SH-SY5Y (cell line): Measurements from ENCODE around the gene KRT86.

Experiments
- GATA2 ChIP-seq: IDR thresholded peaks from 2 replicates; pipeline ENCODE4 v1.6.1; 2011; ENCODE audit warnings: mild to moderate bottlenecking, low read depth, low read length
- GATA3 ChIP-seq: IDR thresholded peaks from 2 replicates; pipeline ENCODE4 v1.6.1; 2011; ENCODE audit warnings: low read depth, mild to moderate bottlenecking, low read length, moderate library complexity

The KRT86 gene

DNA sequence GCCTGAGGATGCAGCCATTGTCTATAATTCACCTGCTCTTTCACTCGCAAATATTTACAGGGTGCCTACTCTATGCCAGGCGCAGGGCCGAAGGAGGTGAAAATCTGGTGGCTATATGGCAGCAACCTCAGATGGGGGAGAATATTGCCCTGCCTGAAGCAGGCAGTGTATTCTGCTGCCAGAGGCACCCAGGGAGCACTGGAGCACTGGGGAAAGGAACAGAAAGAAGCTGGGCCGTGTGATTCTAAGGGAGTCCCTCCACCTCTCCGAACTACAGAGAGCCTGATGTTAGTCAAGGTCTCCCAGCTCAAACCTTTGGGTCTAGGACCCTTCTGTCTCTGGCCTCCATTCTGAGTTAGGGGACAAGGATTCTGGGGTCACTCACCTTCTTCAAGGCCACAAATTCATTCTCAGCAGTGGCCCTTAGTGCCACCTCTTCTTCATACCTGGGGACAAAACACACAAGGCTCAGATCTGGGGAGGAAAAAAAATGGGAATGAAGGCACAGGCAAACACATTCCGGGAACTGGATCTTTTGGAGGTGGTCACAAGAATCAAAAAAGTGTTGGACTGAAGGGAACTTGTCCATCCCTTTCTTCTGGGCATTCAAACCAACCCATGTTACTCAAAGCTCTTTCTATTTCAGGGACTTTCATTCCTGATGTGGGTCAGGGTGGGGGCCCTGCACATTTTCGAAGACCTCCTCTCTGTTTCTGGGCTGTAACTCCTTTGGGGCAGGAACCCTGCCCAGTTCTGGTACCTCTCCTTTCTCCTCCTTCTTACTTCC lies 19.3 kb upstream of the KRT86 start:
- TF ChIP-seq GATA3 = no peak
- no peak for TF ChIP-seq GATA2

DNA sequence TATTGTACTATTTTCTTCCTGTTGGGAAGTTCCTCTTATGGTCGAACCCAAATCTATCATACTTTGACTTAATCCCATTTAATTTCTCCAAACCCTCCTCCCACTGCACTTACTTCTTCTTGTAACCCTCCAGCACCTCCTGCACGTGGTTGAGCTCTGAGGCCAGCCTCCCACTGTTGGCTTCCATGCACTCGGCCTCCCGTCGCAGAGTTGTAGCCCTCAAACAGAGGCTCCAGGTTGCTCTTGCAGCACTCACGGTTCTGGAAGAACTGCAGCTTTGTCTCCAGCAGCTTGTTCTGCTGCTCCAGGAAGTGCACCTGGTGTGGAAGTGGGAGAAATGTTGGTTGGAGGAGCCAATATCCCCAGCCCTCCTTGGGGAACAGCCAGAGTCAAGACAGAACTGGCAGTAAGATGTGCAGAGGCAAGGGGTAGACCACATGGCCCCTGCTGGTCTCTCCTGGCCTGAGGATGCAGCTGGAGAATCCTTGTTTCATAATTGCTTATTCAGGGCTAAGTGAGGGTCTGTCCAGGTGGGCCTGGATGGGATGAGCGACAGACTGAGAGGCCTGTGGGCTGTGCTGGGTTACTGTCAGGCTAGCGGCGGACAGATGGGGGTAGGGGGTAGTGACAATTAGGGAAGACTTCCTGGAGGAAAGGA lies 18.4 kb upstream of the KRT86 start:
- no peak for TF ChIP-seq GATA2
- no peak for TF ChIP-seq GATA3

DNA sequence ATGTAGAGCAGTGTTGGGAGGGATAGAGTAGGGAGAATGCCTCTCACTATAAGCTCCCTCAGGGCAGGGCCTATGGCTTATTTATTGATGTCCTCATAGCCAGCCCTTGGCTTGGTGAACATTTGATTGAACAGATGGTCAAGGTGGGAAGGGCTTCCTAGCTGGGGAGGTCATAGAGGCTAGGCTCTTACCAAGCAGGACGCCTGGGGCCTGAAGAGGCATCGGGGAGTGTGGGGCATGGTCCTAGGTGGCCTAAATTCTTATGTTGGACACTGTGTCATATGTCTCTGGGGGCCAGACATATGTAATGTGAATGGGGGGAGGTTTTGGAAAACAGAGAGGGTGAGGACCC lies 17.9 kb upstream of the KRT86 start:
- TF ChIP-seq GATA3 (no peak), GATA2 (no peak)

DNA sequence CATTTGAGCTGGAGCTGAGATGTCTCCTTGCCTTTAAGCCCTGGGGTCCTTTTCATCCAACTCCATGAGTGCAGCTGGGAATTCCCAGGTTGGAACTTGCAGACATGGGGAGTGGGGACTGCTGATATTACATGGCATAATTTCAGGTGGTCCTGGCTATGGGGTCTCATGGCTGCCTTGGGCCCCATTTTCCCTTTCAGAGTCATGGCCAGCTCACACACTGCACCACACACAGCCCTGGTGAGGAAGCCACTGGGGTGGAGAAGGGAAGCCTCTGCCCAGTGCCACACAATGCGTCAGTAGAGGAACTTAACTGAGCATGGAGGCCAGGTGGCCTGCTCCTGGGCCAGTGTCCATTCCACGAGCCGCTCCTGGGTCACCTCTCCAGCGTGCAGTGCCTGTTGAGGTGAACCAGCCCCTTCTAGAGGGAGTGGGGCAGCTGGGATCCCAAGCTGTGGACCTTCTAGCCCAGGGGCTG lies 17.3 kb upstream of the KRT86 start:
- TF ChIP-seq GATA3 = no peak
- TF ChIP-seq GATA2 = no peak

DNA sequence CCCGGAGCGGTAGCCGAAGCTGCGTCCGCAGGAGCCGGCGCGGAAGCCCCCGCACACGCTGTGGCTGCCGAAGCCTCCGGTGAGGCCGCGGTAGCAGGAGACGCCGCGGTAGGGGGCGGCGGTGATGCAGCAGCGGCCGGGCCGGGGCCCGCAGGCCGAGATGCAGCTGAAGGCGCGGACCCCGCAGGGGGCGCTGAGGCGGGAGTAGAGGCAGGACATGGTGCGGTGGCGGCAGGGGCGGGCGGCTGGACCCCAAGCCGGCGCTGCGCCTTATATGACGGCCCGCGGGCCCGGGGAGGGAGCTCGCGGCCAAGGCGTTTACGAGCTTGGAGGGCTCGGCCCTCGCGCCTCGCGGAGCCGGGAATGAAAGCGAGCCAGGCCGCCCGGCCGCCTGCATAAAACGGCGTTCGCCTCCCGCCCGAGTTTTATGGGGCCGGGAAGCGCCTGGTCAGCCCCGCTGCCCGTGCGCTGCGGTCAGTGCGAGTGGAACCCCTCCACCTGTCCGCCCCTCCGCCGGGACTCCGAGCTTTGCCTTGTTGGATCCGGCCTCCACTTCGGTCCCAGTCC lies 16.0 kb upstream of the KRT86 start:
- TF ChIP-seq GATA3 (no peak), GATA2 (no peak)

DNA sequence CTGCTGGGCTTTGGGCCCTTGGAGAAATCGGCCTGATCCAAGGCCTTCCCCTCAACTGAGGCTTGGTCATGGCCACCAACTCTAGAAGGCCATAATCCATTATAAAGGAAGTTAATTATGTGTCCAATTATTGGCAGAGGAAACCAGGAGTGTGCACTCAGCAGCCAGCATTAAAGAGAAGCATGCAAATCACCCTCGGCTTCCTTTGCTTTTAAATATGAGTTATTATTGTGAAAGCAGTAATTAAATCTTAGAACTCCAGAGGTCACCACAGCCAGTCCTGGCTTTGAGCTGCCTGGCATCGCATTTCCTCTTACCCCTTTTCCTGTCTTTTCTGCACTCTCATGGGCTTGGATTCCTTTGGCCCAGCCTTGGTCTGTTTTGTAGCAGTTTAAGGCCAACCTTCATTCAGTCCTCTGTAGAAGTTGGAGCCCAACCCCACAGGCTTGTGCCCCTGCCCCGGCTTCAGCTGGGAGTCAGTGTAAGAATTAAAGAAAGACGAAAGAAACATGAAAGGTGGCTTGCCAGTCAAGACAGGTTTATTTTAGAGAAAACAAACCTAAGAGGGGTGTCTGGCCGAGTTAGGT lies 14.7 kb upstream of the KRT86 start:
- TF ChIP-seq GATA3 = no peak
- TF ChIP-seq GATA2 = no peak

DNA sequence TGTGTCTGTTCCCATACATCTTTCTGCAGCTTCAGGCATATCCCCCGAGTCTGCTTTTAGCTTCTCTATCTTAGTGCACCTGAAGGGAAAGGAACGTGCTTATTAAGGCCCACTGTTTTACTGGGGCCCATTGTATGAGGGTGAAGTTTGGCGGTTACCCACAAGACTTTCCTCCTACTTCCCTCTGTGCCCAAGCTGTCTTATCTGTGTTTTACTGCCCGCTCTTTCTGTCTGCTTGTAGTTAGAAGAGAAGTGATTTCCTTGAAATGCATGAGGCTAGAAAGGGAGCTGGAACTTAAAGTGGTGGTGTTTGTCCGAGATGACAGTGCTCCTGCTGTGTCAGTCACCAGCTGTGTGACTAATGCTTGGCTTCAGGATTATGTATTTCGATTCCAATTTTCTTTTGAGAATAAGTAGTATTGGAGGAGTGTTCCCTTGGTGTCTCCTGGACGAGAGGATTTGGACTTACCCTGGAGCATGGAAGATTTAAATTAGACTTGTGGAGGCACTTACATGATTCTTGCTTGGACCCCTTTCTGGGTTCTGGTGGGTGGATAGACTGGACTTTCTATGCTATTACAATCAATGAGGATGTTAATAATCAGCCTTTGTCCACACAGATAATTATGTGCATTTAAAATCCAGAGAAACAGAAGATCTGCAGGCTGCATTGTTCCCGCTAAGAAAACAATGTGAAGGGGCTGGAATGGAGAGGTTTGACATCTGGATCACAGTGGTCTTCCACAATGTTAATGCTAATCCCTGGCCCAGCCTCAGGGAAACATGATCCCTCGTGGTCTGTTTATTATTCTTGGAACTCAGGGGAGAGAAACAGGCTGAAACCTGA lies 13.9 kb upstream of the KRT86 start:
- TF ChIP-seq GATA2 (no peak), GATA3 (no peak)

DNA sequence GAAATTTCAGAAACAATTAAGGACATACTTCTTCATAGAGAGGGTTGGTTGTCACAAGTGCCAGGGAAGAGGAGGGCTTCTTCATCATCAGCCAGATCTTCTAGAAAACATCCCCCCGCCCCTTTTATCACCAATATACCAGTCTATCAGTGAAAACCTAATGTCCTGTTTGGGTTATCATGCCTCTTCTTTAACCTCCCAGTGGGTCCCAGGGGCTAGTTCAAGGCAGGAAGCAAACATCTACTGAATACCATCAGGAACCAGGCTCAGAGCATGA lies 13.3 kb upstream of the KRT86 start:
- TF ChIP-seq GATA3 = no peak
- no peak for TF ChIP-seq GATA2

DNA sequence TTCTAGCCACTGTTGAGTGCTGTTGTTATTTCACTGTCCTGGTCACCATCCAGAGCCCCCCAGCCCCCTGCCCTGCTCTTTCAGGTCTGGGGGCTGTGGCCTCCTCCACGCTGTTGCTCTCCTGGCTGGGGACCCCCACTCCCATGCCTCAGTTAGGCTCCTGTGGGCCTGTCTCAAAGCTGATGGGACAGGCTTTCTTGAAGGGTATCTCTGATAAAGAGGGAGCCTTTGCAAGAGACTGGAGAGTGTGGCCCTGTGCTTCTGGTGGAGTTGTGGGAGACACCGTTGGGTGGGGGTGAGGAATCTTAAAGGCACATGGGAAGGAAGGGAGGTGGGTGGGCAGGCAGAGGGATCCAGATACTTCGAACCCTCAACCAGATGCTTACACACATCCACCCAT lies 12.2 kb upstream of the KRT86 start:
- TF ChIP-seq GATA3 = no peak
- no peak for TF ChIP-seq GATA2

DNA sequence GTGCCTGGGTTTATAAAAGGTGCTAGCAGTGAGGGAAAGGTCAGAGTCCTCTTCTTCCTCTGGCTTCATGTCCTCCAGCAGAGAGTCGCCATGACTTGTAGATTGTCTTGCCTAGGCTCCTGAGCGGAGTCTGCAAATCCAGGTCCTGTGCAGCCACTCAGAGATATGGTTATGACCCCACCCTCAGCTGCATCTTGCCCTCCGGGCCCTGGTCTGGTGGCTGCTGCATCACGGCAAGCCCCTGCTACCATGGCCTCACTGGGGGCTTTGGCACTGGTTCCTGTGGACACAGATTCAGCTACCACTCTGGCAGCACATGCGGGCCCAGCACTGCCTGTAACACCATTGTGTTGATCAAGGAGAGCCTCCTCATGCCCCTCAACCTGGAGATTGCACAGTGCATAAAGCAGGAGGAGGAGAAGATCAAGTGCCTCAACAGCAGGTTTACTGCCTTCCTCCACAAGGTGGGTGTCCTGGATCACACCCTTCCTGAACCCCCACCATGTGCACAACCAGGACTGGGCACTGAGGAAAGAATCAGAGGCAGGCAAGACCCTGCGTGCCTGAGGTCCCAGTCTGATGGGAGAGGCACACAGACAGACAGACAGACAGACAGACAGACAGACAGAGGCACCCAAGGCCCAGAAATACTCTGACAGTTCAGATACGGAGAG lies 10.5 kb upstream of the KRT86 start:
- no peak for TF ChIP-seq GATA2
- TF ChIP-seq GATA3 = no peak

DNA sequence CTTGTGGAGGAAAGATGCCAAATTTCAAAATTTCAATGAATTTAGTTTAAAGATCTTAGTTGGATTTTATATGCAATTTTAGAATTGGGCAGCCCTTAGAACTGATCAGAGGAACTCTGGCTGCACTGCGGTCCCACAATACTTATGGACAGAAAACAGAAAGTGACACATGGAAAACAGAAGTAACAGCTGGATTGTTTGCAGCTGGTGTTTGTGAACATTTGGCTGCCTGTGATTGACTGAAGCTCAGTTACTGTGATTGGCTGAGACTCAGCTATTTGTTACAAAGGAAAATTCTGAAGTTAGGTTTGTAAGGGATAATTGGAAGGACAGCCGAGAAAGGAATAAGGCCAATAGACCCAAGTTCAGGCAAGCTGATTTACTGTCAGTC lies 10.0 kb upstream of the KRT86 start:
- TF ChIP-seq GATA2 (no peak), GATA3 (no peak)

DNA sequence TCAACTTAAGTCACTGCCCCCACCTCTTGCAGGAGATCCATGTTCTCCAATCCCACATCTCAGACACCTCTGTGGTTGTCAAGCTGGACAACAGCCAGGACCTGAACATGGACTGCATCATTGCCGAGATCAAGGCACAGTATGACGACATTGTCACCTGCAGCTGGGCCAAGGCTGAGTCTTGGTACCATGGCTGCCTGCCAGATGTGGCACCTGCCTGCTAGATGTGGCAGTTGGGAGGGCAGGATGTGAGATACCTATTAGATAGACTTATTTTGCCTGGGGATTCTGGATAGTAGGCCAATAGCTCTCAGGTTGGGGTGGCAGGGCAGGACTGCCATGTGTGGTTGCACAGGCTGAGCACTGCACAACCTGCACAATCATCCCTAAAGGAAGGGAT lies 7.9 kb upstream of the KRT86 start:
- TF ChIP-seq GATA2 (no peak), GATA3 (no peak)

DNA sequence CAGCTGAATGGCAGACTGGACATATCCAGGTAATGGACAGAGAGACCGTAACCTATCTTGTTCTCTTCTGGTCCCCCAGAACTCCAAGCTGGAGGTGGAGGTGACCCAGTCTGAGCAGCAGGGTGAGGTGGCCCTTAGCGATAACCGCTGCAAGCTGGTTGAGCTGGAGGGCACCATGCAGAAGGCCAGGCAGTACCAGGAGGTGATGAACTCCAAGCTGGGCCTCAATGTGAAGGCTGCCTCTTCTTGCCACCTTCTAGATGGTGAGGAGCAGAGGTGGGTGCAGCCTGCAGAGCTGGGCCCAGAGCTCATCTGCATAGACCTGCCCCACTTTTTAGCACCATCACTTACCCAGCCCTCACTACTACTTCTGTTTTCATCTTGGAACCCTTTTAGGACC lies 7.2 kb upstream of the KRT86 start:
- no peak for TF ChIP-seq GATA2
- TF ChIP-seq GATA3 = no peak

DNA sequence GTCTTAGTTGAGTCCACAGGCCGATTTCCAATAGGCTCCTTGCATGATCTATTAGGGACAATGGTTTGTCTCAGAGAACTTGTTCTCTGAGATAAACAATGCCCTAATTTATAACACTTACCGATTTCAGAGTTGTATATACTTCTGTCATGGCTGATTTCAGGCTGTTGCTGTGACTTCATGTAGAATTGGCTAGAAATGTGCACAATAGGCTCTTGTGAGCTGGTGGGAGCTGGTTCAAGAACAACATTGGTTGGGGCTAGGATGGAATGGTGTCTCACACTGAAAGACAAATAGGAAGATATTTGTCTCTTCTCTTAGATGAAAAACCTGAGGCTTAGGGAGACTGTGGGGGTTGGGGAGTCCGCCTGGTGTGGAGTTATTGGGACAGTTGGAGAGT lies 6.7 kb upstream of the KRT86 start:
- TF ChIP-seq GATA3 (no peak), GATA2 (no peak)

DNA sequence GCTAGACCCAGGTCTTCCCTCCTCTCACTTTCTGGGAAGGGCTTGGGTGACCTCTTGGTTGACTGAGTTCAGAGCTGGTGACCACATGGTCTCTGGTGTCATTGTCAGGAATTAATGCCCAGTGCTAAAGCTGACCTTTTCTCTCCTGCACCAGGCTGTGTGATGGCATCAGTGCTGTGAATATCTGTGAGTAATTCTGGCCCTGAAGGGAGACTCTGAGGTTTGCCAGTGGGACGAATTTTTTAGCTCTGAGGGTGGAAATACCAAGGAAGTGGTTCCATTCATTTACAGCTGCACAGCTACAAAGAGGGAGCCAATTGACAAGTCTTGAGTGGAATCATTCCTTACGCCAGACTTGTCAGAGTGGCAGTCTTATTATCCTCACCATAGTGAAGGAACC lies 6.2 kb upstream of the KRT86 start:
- no peak for TF ChIP-seq GATA3
- TF ChIP-seq GATA2 = no peak
